ENCODE data around the gene GALM.

DNA sequence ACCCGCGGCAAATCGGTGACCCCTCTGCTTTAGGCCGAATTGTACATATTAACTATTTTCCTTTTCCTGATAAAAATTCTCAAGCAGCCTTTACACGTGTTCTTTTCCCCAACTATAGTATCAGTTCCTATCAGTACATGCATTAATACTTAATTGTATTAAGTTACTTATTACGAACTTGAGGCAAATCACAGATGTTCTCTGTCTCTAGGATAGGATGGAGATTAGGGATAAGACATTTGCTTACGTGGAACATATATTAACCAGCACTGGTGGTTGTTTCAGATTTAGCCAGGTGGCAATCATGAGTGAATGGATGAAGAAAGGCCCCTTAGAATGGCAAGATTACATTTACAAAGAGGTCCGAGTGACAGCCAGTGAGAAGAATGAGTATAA is 112.8 kb downstream of the GALM start:
- TF ChIP-seq, protein P1, sequence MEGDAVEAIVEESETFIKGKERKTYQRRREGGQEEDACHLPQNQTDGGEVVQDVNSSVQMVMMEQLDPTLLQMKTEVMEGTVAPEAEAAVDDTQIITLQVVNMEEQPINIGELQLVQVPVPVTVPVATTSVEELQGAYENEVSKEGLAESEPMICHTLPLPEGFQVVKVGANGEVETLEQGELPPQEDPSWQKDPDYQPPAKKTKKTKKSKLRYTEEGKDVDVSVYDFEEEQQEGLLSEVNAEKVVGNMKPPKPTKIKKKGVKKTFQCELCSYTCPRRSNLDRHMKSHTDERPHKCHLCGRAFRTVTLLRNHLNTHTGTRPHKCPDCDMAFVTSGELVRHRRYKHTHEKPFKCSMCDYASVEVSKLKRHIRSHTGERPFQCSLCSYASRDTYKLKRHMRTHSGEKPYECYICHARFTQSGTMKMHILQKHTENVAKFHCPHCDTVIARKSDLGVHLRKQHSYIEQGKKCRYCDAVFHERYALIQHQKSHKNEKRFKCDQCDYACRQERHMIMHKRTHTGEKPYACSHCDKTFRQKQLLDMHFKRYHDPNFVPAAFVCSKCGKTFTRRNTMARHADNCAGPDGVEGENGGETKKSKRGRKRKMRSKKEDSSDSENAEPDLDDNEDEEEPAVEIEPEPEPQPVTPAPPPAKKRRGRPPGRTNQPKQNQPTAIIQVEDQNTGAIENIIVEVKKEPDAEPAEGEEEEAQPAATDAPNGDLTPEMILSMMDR (IDR thresholded peaks at IDR 0.05), result no peak
- TF ChIP-seq, protein P2, sequence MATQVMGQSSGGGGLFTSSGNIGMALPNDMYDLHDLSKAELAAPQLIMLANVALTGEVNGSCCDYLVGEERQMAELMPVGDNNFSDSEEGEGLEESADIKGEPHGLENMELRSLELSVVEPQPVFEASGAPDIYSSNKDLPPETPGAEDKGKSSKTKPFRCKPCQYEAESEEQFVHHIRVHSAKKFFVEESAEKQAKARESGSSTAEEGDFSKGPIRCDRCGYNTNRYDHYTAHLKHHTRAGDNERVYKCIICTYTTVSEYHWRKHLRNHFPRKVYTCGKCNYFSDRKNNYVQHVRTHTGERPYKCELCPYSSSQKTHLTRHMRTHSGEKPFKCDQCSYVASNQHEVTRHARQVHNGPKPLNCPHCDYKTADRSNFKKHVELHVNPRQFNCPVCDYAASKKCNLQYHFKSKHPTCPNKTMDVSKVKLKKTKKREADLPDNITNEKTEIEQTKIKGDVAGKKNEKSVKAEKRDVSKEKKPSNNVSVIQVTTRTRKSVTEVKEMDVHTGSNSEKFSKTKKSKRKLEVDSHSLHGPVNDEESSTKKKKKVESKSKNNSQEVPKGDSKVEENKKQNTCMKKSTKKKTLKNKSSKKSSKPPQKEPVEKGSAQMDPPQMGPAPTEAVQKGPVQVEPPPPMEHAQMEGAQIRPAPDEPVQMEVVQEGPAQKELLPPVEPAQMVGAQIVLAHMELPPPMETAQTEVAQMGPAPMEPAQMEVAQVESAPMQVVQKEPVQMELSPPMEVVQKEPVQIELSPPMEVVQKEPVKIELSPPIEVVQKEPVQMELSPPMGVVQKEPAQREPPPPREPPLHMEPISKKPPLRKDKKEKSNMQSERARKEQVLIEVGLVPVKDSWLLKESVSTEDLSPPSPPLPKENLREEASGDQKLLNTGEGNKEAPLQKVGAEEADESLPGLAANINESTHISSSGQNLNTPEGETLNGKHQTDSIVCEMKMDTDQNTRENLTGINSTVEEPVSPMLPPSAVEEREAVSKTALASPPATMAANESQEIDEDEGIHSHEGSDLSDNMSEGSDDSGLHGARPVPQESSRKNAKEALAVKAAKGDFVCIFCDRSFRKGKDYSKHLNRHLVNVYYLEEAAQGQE (IDR thresholded peaks at IDR 0.05; ENCODE audit: insufficient read depth in 1 of 2, low read depth in 2 of 2, low read length in 1 of 2), result no peak
